ENCODE measurements around the gene RAB20. TPM values are rescaled to one million over a fixed set of nuclear protein-coding genes. Genes with fewer than 3 reads are reported as not detected.
A peak's percentile ranks its signal among the peaks of the same experiment; 100 is the strongest.

Gene RAB20
- total RNA-seq, 6 experiments from 2014 or later: 12.5 to 47.2 (median 36.3) TPM

- ATAC-seq: peak in 3 of 4 donors; percentile 8 to 25 (median 21)
- peaks cover 0 to 71% (median 34%) of the 10 kb centered on the region in 4 donors for H3K4me1 ChIP-seq
Measured at GRCh38 chr13:110529522-110530311, 31.8 kb downstream of the RAB20 start.

DNA sequence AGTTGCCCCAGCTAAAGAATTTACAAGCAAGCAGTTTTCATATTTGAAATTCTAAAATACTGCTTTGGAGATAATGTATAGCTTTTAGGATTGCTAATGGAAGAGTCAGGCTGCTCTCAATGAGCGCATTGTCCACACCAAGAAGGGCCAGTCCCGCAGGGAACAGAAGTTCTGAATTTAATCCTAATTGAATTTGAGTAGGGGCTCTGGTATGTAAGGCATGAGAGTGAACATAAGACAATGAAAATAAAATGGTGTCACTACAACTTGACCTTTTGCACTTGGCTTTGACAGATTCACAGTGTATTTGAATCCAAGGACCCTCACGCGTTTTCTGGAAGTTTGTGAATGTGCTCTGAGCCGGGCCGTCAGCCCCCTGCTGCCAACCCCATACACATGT lies 32.6 kb downstream of the RAB20 start:
- Histone ChIP-seq H3K36me3 (no peaks in the 10 kb centered on the region), H3K9me3 (no peaks in the 10 kb centered on the region), H3K4me1 (peaks cover 2 to 79% (median 38%) of the 10 kb centered on the region in 4 donors), H3K27ac (peak overlapping the region; percentile 70 to 85 (median 78)), H3K4me3 (no peak overlapping the region), H3K27me3 (no peaks in the 10 kb centered on the region)
- TF ChIP-seq CTCF (IDR thresholded peaks at IDR 0.05) (no peak), POLR2A (IDR thresholded peaks at IDR 0.05) (no peak)
- DNase-seq (peak in 1 of 3 donors; percentile 27), ATAC-seq (no peak)
- intact Hi-C loops (cut with DNase I): no loop called here
- WGBS (ENCODE audit: insufficient coverage, low coverage, low lambda C conversion rate, missing lambda C conversion rate): 61% methylated on average over 2 of the region's 6 CpGs

More at GRCh38 chr13:110529522-110530311, 31.8 kb downstream of the RAB20 start:
- WGBS (ENCODE audit: insufficient coverage, low coverage, low lambda C conversion rate, missing lambda C conversion rate): 15% methylated on average over 5 of the region's 23 CpGs
- TF ChIP-seq CTCF (IDR thresholded peaks at IDR 0.05) (no peak), POLR2A (IDR thresholded peaks at IDR 0.05) (no peak)
- Histone ChIP-seq H3K9me3 (no peaks in the 10 kb centered on the region), H3K27me3 (no peaks in the 10 kb centered on the region), H3K4me3 (no peak overlapping the region), H3K27ac (peak overlapping the region; percentile 70 to 85 (median 78)), H3K36me3 (no peaks in the 10 kb centered on the region)
- peak; percentile 72 to 76 (median 74) for DNase-seq
- intact Hi-C loops (cut with DNase I): no loop called here

DNA sequence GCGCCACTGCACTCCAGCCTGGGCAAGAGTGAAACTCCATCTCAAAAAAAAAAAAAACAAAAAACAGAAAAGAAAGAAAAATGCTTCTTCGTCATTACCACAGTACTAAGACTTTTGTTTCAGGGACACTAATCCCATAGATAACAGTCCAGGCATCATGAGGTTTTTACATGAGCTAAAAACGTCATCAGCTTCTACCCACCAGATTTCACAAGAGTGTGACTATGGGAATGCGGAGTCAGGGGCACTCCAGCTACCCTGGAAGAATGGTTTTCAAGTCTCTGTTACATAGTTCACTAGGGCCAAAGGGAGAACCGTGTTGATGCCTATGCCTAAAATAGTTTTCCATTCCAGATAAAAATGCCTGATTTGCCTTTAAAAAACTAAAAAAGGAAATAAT lies 33.2 kb downstream of the RAB20 start:
- DNase-seq (no peak), ATAC-seq (peak in 2 of 4 donors; percentile 0 to 4)
- H3K4me3 ChIP-seq: no peak overlapping the region
- H3K4me1 ChIP-seq: peaks cover 2 to 77% (median 43%) of the 10 kb centered on the region in 4 donors
- H3K27ac ChIP-seq: peak overlapping the region; percentile 70 to 85 (median 78)
- TF ChIP-seq POLR2A (IDR thresholded peaks at IDR 0.05) (no peak), CTCF (IDR thresholded peaks at IDR 0.05) (no peak)
- H3K9me3 ChIP-seq: no peaks in the 10 kb centered on the region
- peaks cover 0 to 2% (median 0%) of the 10 kb centered on the region in 4 donors for H3K36me3 ChIP-seq
- H3K27me3 ChIP-seq: no peaks in the 10 kb centered on the region
- intact Hi-C loops (cut with DNase I): no loop called here
- 31% methylated on average over 5 of the region's 5 CpGs for WGBS (ENCODE audit: insufficient coverage, low coverage, low lambda C conversion rate, missing lambda C conversion rate)

- peak; percentile 36 to 61 (median 57) for DNase-seq
- peak; percentile 1 to 3 (median 1) for ATAC-seq
- intact Hi-C loops (cut with DNase I): no loop called here
- Histone ChIP-seq H3K27ac (peak overlapping the region; percentile 79 to 86 (median 85)), H3K4me3 (no peak overlapping the region), H3K36me3 (peaks cover 0 to 9% (median 0%) of the 10 kb centered on the region in 4 donors), H3K4me1 (peaks cover 2 to 89% (median 47%) of the 10 kb centered on the region in 4 donors), H3K27me3 (no peaks in the 10 kb centered on the region), H3K9me3 (no peaks in the 10 kb centered on the region)
- TF ChIP-seq POLR2A (IDR thresholded peaks at IDR 0.05) (no peak), CTCF (IDR thresholded peaks at IDR 0.05) (no peak)
- WGBS (ENCODE audit: insufficient coverage, low coverage, low lambda C conversion rate, missing lambda C conversion rate): 25% methylated on average over 7 of the region's 25 CpGs
Measured at GRCh38 chr13:110525328-110526319, 35.9 kb downstream of the RAB20 start.
